K562 (cell line): ENCODE results near the gene PRDX6. TPM values are rescaled to one million over a fixed set of nuclear protein-coding genes. Genes with fewer than 3 reads are reported as not detected.

Experiments used
- BACH1 ChIP-seq: fragments of 200-800 bp; sonication (Bioruptor generic); IDR thresholded peaks from 2 replicates; pipeline ENCODE4 v1.6.1; 2016; ENCODE audit warnings: missing genetic modification characterization, missing compliant biosample characterization
- BRF1 ChIP-seq: IDR thresholded peaks from 3 replicates; pipeline ENCODE4 v1.6.1; 2011; ENCODE audit warnings: borderline replicate concordance, mild to moderate bottlenecking; ENCODE audit not compliant: insufficient read length; ENCODE audit errors: extremely low read depth
- CGGBP1 ChIP-seq: fragments of 250-450 bp; sonication (Bioruptor Pico); IDR thresholded peaks from 2 replicates; pipeline ENCODE4 v1.9.0; 2021; ENCODE audit warnings: mild to moderate bottlenecking
- EHMT2 ChIP-seq: fragments of 450-650 bp; IDR thresholded peaks from 2 replicates; pipeline ENCODE4 v1.6.1; 2018; ENCODE audit warnings: antibody characterized with exemption
- ETS2 ChIP-seq: IDR thresholded peaks from 2 replicates; pipeline ENCODE4 v1.6.1; 2016; ENCODE audit warnings: borderline replicate concordance, missing genetic modification characterization, mild to moderate bottlenecking, moderate library complexity, missing compliant biosample characterization; ENCODE audit not compliant: poor library complexity, severe bottlenecking
- FOXJ3 ChIP-seq: sonication (generic); formaldehyde crosslinking; IDR thresholded peaks from 2 replicates; pipeline ENCODE4 v1.4.0; 2020; ENCODE audit warnings: mild to moderate bottlenecking, missing genetic modification reagents
- MCM7 ChIP-seq, 2 experiments: fragments of 450-650 bp; IDR thresholded peaks; 2 replicates each; pipeline ENCODE4 v1.6.1; 2016 to 2018
- MYNN ChIP-seq, 2 experiments: sonication (generic); formaldehyde crosslinking in 1 of 2; IDR thresholded peaks; 2 replicates each; pipeline versions ENCODE4 v1.5.0 to v1.6.1; 2016 to 2020; ENCODE audit warnings: antibody characterized with exemption in 1 of 2, missing genetic modification reagents in 1 of 2
- NFIC ChIP-seq: fragments of 450-650 bp; IDR thresholded peaks from 2 replicates; pipeline ENCODE4 v1.6.1; 2017; ENCODE audit warnings: mild to moderate bottlenecking, inconsistent platforms
- SMC3 ChIP-seq: conservative IDR thresholded peaks from 2 replicates; pipeline ENCODE4 v1.6.1; 2011; ENCODE audit warnings: low read depth, low read length, improper control_type of control experiment; ENCODE audit not compliant: insufficient read depth
- SUPT5H ChIP-seq: fragments of 450-650 bp; IDR thresholded peaks from 2 replicates; pipeline ENCODE4 v1.6.1; 2016
- TARDBP ChIP-seq: fragments of 450-650 bp; IDR thresholded peaks from 2 replicates; pipeline ENCODE4 v1.6.1; 2016
- ZNF444 ChIP-seq: fragments of 250-450 bp; sonication (Bioruptor Pico); IDR thresholded peaks from 2 replicates; pipeline ENCODE4 v1.4.0; 2020; ENCODE audit warnings: mild to moderate bottlenecking, moderate library complexity
- polyA plus RNA-seq, 8 experiments: library from polyadenylated mRNA; depleted of rRNA in 4 of 8; stranded (reverse) in 5 of 8; unstranded in 3 of 8; fragments of >200 nt; fragmentation: Nextera tagmentation in 2 of 8; fragmentation: Illumina TruSeq in 1 of 8; extraction: Ambion mirVana in 2 of 8; extraction: Trizol in 1 of 8; gene quantifications; 2 replicates each; pipeline versions ENCODE4 v1.2.1 to v1.2.3, GENCODE V29; 2011 to 2014; ENCODE audit warnings: inconsistent platforms in 1 of 8, missing spikeins in 1 of 8
- total RNA-seq, 7 experiments: library from RNA; depleted of rRNA in 6 of 7; stranded (reverse); fragments of >200 nt in 6 of 7; fragmentation: Illumina TruSeq in 2 of 7; extraction: Trizol in 2 of 7; gene quantifications; 2 replicates each; pipeline versions ENCODE4 v1.2.1 to v1.2.3, GENCODE V29; 2011 to 2021; ENCODE audit warnings: low replicate concordance in 1 of 7
- TF ChIP-seq, protein P1 (sequence below), 2 experiments: fragments of 450-650 bp; formaldehyde crosslinking in 1 of 2; IDR thresholded peaks; 2 replicates each; pipeline versions ENCODE4 v1.4.0 to v1.6.1; 2014 to 2020; ENCODE audit warnings: mild to moderate bottlenecking in 2 of 2, borderline replicate concordance in 1 of 2, low read depth in 1 of 2
- TF ChIP-seq, protein P2 (sequence below), 2 experiments: fragments of 200-800 bp in 1 of 2; sonication (Bioruptor generic) in 1 of 2; sonication (generic) in 1 of 2; formaldehyde crosslinking in 1 of 2; IDR thresholded peaks in 1 of 2; conservative IDR thresholded peaks in 1 of 2; 2 replicates each; pipeline versions ENCODE4 v1.5.0 to v1.6.1; 2016 to 2020; ENCODE audit warnings: missing compliant biosample characterization in 1 of 2, missing genetic modification characterization in 1 of 2, missing genetic modification reagents in 1 of 2
- TF ChIP-seq, protein P3 (sequence below): sonication (generic); formaldehyde crosslinking; IDR thresholded peaks from 2 replicates; pipeline ENCODE4 v1.8.0; 2023; ENCODE audit warnings: mild to moderate bottlenecking, missing genetic modification reagents

The PRDX6 gene
- total and polyA plus RNA-seq, 9 of the 15 experiments (the other 6 are each of a cell fraction or from before 2014, with no cell fraction given): 277 to 1,082 (median 610) TPM

DNA sequence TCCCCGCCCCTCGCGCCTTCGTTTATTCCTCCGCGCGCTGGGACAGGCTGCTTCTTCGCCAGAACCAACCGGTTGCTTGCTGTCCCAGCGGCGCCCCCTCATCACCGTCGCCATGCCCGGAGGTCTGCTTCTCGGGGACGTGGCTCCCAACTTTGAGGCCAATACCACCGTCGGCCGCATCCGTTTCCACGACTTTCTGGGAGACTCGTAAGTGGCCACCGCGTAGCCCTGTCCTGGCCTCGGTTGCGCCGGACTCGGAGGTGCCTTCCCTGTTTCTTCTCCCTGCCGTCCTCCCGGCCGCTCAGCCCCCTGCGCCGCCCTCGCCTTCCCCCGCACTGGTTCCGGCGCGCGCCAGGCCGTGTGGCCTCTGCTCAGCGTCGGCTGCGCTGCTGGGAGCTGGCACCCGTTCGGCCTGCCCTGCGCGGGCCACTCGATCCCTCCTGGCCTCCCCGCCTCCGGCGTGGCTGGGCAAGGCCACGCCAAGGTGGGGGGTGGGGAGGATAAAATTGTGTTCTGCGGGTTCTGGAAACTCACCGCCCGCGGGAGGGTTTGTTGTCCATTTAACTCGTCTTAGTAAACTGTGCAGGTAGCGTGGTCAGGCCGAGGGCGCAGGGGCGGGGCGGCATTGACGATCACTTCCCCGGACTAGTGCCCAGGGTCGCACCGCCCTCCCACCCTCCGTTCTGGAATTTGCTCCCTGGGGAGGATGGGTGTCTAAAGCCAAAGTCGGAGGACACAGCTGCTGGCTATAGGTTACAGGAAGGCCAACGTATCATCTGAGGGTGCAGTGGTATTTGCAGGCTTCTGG lies at the start of gene PRDX6 (continued):
- TF ChIP-seq, protein P1, sequence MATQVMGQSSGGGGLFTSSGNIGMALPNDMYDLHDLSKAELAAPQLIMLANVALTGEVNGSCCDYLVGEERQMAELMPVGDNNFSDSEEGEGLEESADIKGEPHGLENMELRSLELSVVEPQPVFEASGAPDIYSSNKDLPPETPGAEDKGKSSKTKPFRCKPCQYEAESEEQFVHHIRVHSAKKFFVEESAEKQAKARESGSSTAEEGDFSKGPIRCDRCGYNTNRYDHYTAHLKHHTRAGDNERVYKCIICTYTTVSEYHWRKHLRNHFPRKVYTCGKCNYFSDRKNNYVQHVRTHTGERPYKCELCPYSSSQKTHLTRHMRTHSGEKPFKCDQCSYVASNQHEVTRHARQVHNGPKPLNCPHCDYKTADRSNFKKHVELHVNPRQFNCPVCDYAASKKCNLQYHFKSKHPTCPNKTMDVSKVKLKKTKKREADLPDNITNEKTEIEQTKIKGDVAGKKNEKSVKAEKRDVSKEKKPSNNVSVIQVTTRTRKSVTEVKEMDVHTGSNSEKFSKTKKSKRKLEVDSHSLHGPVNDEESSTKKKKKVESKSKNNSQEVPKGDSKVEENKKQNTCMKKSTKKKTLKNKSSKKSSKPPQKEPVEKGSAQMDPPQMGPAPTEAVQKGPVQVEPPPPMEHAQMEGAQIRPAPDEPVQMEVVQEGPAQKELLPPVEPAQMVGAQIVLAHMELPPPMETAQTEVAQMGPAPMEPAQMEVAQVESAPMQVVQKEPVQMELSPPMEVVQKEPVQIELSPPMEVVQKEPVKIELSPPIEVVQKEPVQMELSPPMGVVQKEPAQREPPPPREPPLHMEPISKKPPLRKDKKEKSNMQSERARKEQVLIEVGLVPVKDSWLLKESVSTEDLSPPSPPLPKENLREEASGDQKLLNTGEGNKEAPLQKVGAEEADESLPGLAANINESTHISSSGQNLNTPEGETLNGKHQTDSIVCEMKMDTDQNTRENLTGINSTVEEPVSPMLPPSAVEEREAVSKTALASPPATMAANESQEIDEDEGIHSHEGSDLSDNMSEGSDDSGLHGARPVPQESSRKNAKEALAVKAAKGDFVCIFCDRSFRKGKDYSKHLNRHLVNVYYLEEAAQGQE (IDR thresholded peaks at IDR 0.05; ENCODE audit: borderline replicate concordance): peak; percentile 95
- TF ChIP-seq, protein P1 (CRISPR knock-in tag; IDR thresholded peaks at IDR 0.05; ENCODE audit: low read depth): peak; percentile 83; the same call in 1 of the 2 replicates
- TF ChIP-seq BRF1 (no peak), TARDBP (peak; percentile 85), MYNN (IDR thresholded peaks at IDR 0.05) (no peak), MYNN (CRISPR knock-in tag; IDR thresholded peaks at IDR 0.05) (no peak), BACH1 (tag) (no peak), EHMT2 (no peak), ETS2 (tag) (no peak), NFIC (peak; percentile 42), CGGBP1 (no peak; the same call in 1 of the 2 replicates), ZNF444 (CRISPR knock-in tag) (no peak), MCM7 (IDR thresholded peaks at IDR 0.05) (no peak), SUPT5H (peak; percentile 97), FOXJ3 (CRISPR knock-in tag) (no peak), SMC3 (no peak)
- TF ChIP-seq, protein P2, sequence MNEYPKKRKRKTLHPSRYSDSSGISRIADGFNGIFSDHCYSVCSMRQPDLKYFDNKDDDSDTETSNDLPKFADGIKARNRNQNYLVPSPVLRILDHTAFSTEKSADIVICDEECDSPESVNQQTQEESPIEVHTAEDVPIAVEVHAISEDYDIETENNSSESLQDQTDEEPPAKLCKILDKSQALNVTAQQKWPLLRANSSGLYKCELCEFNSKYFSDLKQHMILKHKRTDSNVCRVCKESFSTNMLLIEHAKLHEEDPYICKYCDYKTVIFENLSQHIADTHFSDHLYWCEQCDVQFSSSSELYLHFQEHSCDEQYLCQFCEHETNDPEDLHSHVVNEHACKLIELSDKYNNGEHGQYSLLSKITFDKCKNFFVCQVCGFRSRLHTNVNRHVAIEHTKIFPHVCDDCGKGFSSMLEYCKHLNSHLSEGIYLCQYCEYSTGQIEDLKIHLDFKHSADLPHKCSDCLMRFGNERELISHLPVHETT (CRISPR knock-in tag; conservative IDR thresholded peaks at IDR 0.05 in 1 of 2, IDR thresholded peaks at IDR 0.05 in 1 of 2): no peak; a peak in 1 of 4 replicates
- TF ChIP-seq, protein P3, sequence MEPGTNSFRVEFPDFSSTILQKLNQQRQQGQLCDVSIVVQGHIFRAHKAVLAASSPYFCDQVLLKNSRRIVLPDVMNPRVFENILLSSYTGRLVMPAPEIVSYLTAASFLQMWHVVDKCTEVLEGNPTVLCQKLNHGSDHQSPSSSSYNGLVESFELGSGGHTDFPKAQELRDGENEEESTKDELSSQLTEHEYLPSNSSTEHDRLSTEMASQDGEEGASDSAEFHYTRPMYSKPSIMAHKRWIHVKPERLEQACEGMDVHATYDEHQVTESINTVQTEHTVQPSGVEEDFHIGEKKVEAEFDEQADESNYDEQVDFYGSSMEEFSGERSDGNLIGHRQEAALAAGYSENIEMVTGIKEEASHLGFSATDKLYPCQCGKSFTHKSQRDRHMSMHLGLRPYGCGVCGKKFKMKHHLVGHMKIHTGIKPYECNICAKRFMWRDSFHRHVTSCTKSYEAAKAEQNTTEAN (CRISPR knock-in tag): 0 out of 2 replicates have a peak, but pooled peaks have one; percentile 16
